GM23338 (cell line): ENCODE measurements around the gene SGSM1.

Experiments used
- EZH2 ChIP-seq: fragments of 200-600 bp; sonication (generic); IDR thresholded peaks from one replicate; pipeline ENCODE4 v1.8.0; 2017; ENCODE audit warnings: antibody characterized with exemption, mild to moderate bottlenecking, low read depth; ENCODE audit not compliant: unreplicated experiment
- EZH2phosphoT487 ChIP-seq: fragments of 200-600 bp; sonication (generic); IDR thresholded peaks from one replicate; pipeline ENCODE4 v1.8.1; 2018; ENCODE audit warnings: antibody characterized with exemption; ENCODE audit not compliant: unreplicated experiment
- JUNB ChIP-seq: IDR thresholded peaks from one replicate; pipeline ENCODE4 v1.6.1; 2016; ENCODE audit warnings: antibody characterized with exemption; ENCODE audit not compliant: unreplicated experiment
- POLR2AphosphoS5 ChIP-seq: IDR thresholded peaks from 2 replicates; pipeline ENCODE4 v1.6.1; 2016; ENCODE audit warnings: antibody characterized with exemption, low read depth
- REST ChIP-seq: IDR thresholded peaks from one replicate; pipeline ENCODE4 v1.6.1; 2018; ENCODE audit warnings: antibody characterized with exemption; ENCODE audit not compliant: unreplicated experiment
- ZNF331 ChIP-seq: fragments of 250-450 bp; sonication (Bioruptor Pico); IDR thresholded peaks from 2 replicates; pipeline ENCODE4 v1.5.0; 2020; ENCODE audit warnings: low read depth, mild to moderate bottlenecking, moderate library complexity
- TF ChIP-seq, protein P1 (sequence below), 2 experiments: fragments of 200-600 bp in 1 of 2; sonication (generic) in 1 of 2; conservative IDR thresholded peaks; 2 replicates each; pipeline versions ENCODE4 v1.5.1 to v1.6.1; 2016 to 2017; ENCODE audit warnings: antibody characterized with exemption in 2 of 2, low read depth in 2 of 2, mild to moderate bottlenecking in 2 of 2, moderate library complexity in 1 of 2

GRCh38 chr22:24893341-24894070 lies 87.5 kb downstream of the SGSM1 start:
- no peak for TF ChIP-seq POLR2AphosphoS5
- TF ChIP-seq EZH2: no peak
- TF ChIP-seq, protein P1, sequence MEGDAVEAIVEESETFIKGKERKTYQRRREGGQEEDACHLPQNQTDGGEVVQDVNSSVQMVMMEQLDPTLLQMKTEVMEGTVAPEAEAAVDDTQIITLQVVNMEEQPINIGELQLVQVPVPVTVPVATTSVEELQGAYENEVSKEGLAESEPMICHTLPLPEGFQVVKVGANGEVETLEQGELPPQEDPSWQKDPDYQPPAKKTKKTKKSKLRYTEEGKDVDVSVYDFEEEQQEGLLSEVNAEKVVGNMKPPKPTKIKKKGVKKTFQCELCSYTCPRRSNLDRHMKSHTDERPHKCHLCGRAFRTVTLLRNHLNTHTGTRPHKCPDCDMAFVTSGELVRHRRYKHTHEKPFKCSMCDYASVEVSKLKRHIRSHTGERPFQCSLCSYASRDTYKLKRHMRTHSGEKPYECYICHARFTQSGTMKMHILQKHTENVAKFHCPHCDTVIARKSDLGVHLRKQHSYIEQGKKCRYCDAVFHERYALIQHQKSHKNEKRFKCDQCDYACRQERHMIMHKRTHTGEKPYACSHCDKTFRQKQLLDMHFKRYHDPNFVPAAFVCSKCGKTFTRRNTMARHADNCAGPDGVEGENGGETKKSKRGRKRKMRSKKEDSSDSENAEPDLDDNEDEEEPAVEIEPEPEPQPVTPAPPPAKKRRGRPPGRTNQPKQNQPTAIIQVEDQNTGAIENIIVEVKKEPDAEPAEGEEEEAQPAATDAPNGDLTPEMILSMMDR (conservative IDR thresholded peaks at IDR 0.05; ENCODE audit: low read depth in 2 of 2): no peak
- no peak for TF ChIP-seq ZNF331 (CRISPR knock-in tag)
- no peak for TF ChIP-seq EZH2phosphoT487
- no peak for TF ChIP-seq REST
- no peak for TF ChIP-seq JUNB
